ENCODE data around the gene PHKA2.

PHKA2 gene

DNA sequence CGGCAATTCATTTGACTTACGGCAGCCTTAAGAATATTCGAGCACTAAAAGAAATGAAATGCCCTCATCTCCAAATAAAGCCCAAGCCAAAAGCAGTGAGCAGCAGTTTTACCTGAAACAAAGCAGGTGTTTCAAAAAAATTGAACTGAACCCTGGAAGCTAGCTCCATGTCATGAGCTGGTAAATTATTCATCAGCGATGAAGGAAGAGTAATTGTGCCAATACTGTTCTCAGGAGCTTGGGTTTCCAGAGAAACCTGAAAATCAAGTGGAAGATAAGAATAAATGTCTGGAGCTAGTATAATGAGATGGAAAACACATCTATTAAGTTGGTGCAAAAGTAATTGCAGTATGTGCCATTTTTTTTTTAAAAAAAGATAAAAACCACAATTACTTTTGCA lies 24.0 kb upstream of the PHKA2 start:
- TF ChIP-seq, protein P1, sequence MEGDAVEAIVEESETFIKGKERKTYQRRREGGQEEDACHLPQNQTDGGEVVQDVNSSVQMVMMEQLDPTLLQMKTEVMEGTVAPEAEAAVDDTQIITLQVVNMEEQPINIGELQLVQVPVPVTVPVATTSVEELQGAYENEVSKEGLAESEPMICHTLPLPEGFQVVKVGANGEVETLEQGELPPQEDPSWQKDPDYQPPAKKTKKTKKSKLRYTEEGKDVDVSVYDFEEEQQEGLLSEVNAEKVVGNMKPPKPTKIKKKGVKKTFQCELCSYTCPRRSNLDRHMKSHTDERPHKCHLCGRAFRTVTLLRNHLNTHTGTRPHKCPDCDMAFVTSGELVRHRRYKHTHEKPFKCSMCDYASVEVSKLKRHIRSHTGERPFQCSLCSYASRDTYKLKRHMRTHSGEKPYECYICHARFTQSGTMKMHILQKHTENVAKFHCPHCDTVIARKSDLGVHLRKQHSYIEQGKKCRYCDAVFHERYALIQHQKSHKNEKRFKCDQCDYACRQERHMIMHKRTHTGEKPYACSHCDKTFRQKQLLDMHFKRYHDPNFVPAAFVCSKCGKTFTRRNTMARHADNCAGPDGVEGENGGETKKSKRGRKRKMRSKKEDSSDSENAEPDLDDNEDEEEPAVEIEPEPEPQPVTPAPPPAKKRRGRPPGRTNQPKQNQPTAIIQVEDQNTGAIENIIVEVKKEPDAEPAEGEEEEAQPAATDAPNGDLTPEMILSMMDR (IDR thresholded peaks at IDR 0.05; ENCODE audit: low read depth, low read length, missing control alignments): no peak
- no peak for DNase-seq (ENCODE audit: extremely low read depth, low read depth)
- no peak overlapping the region for H3K4me3 ChIP-seq (replicated peaks; ENCODE audit: low read depth, low read length)

DNA sequence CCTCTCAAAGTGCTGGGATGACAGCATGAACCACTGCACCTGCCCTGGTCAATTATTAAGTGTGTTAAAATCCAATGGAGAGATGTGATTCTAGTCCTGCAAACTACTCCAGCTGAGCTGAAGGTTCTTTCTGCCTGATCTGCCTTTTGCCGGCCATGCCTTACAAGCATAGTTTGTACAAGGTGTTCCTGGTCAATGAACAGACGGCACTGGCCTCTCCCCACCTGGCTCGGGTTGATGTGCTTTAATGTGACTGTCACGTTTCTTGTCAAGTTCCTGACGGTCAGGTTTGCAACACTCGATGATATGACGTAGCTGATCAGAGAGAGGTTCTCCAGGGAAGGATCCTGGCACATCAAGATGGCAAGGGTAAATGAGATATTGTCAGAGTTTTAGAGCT lies 23.1 kb upstream of the PHKA2 start:
- H3K4me3 ChIP-seq (replicated peaks; ENCODE audit: low read depth, low read length): no peak overlapping the region
- TF ChIP-seq, protein P1 (IDR thresholded peaks at IDR 0.05; ENCODE audit: low read depth, low read length, missing control alignments): no peak
- DNase-seq (ENCODE audit: extremely low read depth, low read depth): no peak

DNA sequence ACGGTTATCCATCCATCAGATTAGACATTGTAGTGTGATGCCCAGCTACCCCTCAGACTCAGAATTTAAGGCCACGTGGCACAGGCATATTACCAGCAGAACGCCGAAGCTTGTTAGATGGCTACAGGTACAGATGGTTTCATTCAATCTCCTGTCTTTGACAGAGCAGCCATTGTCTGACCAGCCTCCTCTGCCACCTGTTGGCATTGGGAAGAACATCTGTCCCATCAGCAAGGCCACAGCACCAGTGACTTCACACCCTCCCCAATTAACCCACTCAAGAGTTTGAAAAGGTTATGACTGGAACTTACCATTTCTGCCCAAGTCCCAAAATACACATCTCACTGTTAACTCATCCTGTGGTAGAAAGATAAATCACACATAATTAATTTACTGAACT lies 22.0 kb upstream of the PHKA2 start:
- no peak for DNase-seq (ENCODE audit: extremely low read depth, low read depth)
- no peak overlapping the region for H3K4me3 ChIP-seq (replicated peaks; ENCODE audit: low read depth, low read length)
- TF ChIP-seq, protein P1 (IDR thresholded peaks at IDR 0.05; ENCODE audit: low read depth, low read length, missing control alignments): no peak

DNA sequence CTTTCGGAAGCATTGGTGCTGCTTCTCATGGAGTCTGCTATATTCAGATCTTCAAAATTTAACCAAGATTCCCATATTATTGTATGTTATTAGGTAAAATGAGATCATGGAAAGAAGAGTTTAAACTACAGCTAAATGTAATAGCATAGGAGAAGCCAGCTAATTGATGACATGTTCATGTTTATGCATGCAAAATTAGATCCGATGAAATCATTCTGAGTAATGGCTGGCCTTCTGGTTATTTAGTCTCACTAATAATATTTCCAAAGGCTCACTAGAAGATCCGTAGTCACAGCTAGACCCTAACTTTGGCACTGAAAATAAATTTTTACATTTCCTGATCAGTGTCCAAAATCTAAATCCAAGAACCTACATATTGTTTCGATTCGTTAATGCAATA lies 19.8 kb upstream of the PHKA2 start:
- H3K4me3 ChIP-seq (replicated peaks; ENCODE audit: low read depth, low read length): no peak overlapping the region
- DNase-seq (ENCODE audit: extremely low read depth, low read depth): no peak
- TF ChIP-seq, protein P1 (IDR thresholded peaks at IDR 0.05; ENCODE audit: low read depth, low read length, missing control alignments): no peak

DNA sequence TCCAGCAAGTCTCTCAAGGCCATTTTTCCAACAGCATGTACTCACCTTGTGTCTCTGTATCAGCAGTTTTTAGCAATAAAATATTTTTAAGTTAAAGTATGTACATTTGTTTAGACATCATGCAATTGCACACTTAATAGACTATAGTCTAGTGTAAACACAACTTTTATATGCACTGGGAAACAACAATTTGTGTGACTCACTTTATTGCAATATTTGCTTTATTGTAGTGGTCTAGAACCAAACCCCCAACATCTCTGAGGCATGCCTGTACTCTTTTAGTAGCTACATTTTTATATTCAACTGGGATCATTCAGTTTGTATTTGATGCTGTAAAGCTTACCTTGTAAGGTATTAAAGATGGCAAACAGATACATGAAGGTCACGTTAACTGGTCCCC lies 14.7 kb upstream of the PHKA2 start:
- no peak for DNase-seq (ENCODE audit: extremely low read depth, low read depth)
- H3K4me3 ChIP-seq (replicated peaks; ENCODE audit: low read depth, low read length): no peak overlapping the region
- TF ChIP-seq, protein P1 (IDR thresholded peaks at IDR 0.05; ENCODE audit: low read depth, low read length, missing control alignments): no peak

DNA sequence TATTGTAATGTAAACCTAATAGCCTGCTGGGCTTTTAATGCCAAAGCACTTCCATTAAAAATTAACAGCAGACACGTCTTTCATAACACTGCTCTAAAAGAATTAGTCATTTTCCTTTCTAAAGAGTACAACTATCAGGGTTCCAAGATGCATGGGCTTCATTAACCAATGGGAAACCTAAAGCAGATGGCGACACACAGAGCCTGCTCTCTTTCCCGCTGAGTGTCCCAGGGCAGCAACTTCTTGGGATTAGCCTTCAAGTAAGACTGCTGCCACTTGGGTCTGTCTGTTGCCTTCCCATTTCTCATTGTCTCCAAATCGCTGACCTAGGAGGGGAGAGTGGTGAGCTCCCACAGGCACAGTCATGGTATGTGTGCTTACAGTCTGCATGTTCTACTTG lies 14.0 kb upstream of the PHKA2 start:
- TF ChIP-seq, protein P1 (IDR thresholded peaks at IDR 0.05; ENCODE audit: low read depth, low read length, missing control alignments): no peak
- DNase-seq (ENCODE audit: extremely low read depth, low read depth): no peak
- H3K4me3 ChIP-seq (replicated peaks; ENCODE audit: low read depth, low read length): no peak overlapping the region

DNA sequence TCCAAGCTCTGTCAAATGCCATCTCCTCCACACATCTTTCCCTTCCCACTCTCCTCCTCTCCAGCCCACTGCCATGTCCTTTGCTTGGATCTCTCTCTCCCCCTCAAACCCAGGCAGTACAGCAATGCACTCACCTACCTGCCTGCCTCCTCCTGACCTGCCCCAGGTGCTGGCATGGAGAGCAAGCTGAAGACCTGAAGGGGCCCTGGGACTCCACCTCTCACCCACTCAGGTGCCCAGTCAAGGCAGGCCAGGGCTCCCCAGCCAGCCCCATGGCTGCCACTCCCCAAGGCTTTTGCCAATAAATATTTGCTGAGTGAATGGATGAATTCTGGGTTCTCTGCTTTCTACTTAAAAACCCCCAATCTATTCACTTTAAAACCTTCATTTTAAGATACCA lies 12.6 kb upstream of the PHKA2 start:
- TF ChIP-seq, protein P1 (IDR thresholded peaks at IDR 0.05; ENCODE audit: low read depth, low read length, missing control alignments): no peak
- no peak overlapping the region for H3K4me3 ChIP-seq (replicated peaks; ENCODE audit: low read depth, low read length)
- no peak for DNase-seq (ENCODE audit: extremely low read depth, low read depth)

All from HFF-Myc (cell line).